GM18517 (cell line): ENCODE data around the gene PROX2.

ENCODE experiments used
- ATAC-seq: cut with Tn5 transposase; IDR thresholded peaks from one replicate; pipeline ENCODE4 v1.9.1; 2021; ENCODE audit warnings: mild to moderate bottlenecking, moderate library complexity; ENCODE audit not compliant: unreplicated experiment

Gene PROX2

GRCh38 chr14:74852922-74853530 lies 22.9 kb downstream of the PROX2 start:
- ATAC-seq: no peak

- ATAC-seq: no peak
These were observed 27.2 kb downstream of the PROX2 start for GRCh38 chr14:74848768-74849167.

GRCh38 chr14:74846968-74847665 lies 28.8 kb downstream of the PROX2 start:
- no peak for ATAC-seq

- ATAC-seq: no peak
These were observed 29.8 kb downstream of the PROX2 start for GRCh38 chr14:74846168-74846567.

- no peak for ATAC-seq
These were observed 32.3 kb downstream of the PROX2 start for GRCh38 chr14:74843653-74844052.

GRCh38 chr14:74841230-74842207 lies 34.4 kb downstream of the PROX2 start:
- peak; percentile 64 for ATAC-seq

- peak; percentile 46 for ATAC-seq
These were observed 35.3 kb downstream of the PROX2 start for GRCh38 chr14:74840603-74841030.

- ATAC-seq: no peak
These were observed 37.8 kb downstream of the PROX2 start for GRCh38 chr14:74838166-74838565.

GRCh38 chr14:74836251-74836960 lies 39.5 kb downstream of the PROX2 start:
- no peak for ATAC-seq

- no peak for ATAC-seq
These were observed 40.2 kb downstream of the PROX2 start for GRCh38 chr14:74835645-74836250.

GRCh38 chr14:74834692-74835392 lies 41.1 kb downstream of the PROX2 start:
- ATAC-seq: no peak

- no peak for ATAC-seq
These were observed 43.1 kb downstream of the PROX2 start for GRCh38 chr14:74832849-74833248.

GRCh38 chr14:74829251-74829650 lies 46.7 kb downstream of the PROX2 start:
- ATAC-seq: no peak

GRCh38 chr14:74826574-74826973 lies 49.4 kb downstream of the PROX2 start:
- ATAC-seq: no peak
